Activated B cell treated with CpG ODN at 0.5 μM for 24 hours (primary cell): ENCODE measurements around the gene PNPLA2. TPM values are rescaled to one million over a fixed set of nuclear protein-coding genes. Genes with fewer than 3 reads are reported as not detected.

Experiments
- ATAC-seq: fragments of 200-7000 bp; cut with Tn5 transposase; one replicate; pipeline ENCODE4 v1.10.0; 2021; ENCODE audit warnings: low read depth, mild to moderate bottlenecking, moderate library complexity
- CTCF ChIA-PET: fragments of 350-600 bp; sonication (Branson Sonifier 250); formaldehyde crosslinking; loops from one replicate; lab custom pipeline; 2021; ENCODE audit warnings: antibody characterized with exemption; lab: Charles Lee
- POLR2A ChIA-PET: fragments of 350-600 bp; sonication (Branson Sonifier 250); formaldehyde crosslinking; loops from one replicate; lab custom pipeline; 2021; ENCODE audit warnings: antibody characterized with exemption; lab: Charles Lee
- DNase-seq: peaks from one replicate; pipeline ENCODE4 v3.0.0; 2022
- H3K27ac Mint-ChIP-seq: one replicate; pipeline ENCODE4 v1.8.0; 2020; ENCODE audit warnings: mixed read lengths
- H3K27me3 Mint-ChIP-seq: one replicate; pipeline ENCODE4 v1.8.0; 2021; ENCODE audit warnings: mixed read lengths
- H3K36me3 Mint-ChIP-seq: one replicate; pipeline ENCODE4 v1.8.0; 2021; ENCODE audit warnings: low read depth, mixed read lengths
- H3K4me1 Mint-ChIP-seq: one replicate; pipeline ENCODE4 v1.8.0; 2021; ENCODE audit warnings: mixed read lengths
- H3K4me3 Mint-ChIP-seq: one replicate; pipeline ENCODE4 v1.8.0; 2020; ENCODE audit warnings: mild to moderate bottlenecking, mixed read lengths
- H3K9me3 Mint-ChIP-seq: one replicate; pipeline ENCODE4 v1.8.0; 2020; ENCODE audit warnings: mixed read lengths
- intact Hi-C: fragments of 100-400 bp; cut with micrococcal nuclease; formaldehyde crosslinking; loops from one replicate; pipeline ENCODE4 v1.15.1; 2024
- total RNA-seq: library from RNA; stranded (reverse); gene quantifications from 2 replicates; pipeline ENCODE4 v1.2.3, GENCODE V29; 2022
- TF ChIP-seq, protein P1 (sequence below): fragments of 200-600 bp; IDR thresholded peaks from one replicate; pipeline ENCODE4 v1.8.0; 2022; ENCODE audit warnings: antibody characterized with exemption, mild to moderate bottlenecking

Gene PNPLA2
- total RNA-seq, 1 donor from 2014 or later: 53.2 TPM

DNA sequence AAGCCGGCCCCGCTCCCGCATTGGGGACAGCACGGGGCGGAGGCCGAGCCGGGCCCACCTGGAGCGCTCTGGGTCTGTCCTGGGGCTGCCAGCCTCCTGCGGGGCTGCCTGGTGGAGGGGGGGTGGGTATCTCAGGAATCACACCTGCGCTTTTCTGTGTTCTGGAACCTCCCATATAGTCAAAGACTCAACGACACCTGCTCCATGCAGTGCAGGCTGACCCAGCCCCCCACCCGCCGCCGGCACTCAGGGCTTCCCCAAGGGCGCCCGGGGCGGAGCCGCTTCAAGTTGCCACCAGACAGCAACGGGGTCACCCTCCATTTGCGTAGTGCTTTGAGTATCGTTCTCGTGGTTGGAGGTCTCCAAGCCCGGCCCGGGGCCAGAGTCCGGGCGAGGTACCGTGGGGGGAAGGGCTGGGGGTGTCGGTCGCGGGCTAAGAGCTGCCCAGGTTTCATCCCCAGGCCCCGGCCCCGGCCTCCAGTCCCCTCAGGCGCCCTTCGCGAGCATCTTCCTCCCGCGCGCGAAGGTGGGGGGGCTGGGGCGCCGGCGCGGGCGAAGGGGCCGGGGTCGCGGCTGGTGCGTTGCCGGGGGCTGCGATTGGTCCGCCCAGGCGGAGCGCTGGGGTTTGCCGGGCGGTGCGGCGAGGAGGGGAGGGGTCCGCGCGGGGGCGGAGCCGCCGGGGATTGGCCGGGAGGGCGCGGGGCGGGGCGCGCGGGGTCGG is 30.6 kb downstream of the PNPLA2 start:
- POLR2A ChIA-PET: interaction anchor here (0.8 to 1.0 kb wide), 2 partner anchors 16 to 30 kb away, joined by 3 to 4 read pairs; partner anchors contain the start of gene CD151
- TF ChIP-seq, protein P1, sequence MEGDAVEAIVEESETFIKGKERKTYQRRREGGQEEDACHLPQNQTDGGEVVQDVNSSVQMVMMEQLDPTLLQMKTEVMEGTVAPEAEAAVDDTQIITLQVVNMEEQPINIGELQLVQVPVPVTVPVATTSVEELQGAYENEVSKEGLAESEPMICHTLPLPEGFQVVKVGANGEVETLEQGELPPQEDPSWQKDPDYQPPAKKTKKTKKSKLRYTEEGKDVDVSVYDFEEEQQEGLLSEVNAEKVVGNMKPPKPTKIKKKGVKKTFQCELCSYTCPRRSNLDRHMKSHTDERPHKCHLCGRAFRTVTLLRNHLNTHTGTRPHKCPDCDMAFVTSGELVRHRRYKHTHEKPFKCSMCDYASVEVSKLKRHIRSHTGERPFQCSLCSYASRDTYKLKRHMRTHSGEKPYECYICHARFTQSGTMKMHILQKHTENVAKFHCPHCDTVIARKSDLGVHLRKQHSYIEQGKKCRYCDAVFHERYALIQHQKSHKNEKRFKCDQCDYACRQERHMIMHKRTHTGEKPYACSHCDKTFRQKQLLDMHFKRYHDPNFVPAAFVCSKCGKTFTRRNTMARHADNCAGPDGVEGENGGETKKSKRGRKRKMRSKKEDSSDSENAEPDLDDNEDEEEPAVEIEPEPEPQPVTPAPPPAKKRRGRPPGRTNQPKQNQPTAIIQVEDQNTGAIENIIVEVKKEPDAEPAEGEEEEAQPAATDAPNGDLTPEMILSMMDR: no peak
- intact Hi-C loops: loop anchor here (1.0 to 10.0 kb wide), 4 partner anchors 76 to 726 kb away; partner anchors contain the start of genes AP2A2, BRSK2 and DUSP8
- Mint-ChIP-seq H3K27ac (no peak overlapping the region), H3K4me3 (peak overlapping the region; percentile 80), H3K36me3 (no peaks in the 10 kb centered on the region), H3K9me3 (no peaks in the 10 kb centered on the region), H3K27me3 (peaks cover 7% of the 10 kb centered on the region), H3K4me1 (peaks cover 15% of the 10 kb centered on the region)
- DNase-seq (peak; percentile 51), ATAC-seq (peak; percentile 52)
- CTCF ChIA-PET: interaction anchor here (0.6 to 2.2 kb wide), 4 partner anchors 202 to 726 kb away, joined by 4 to 11 read pairs (median 4); no protein-coding TSS in a partner anchor

GRCh38 chr11:849951-850774 is 31.4 kb downstream of the PNPLA2 start:
- peaks cover 7% of the 10 kb centered on the region for H3K4me1 Mint-ChIP-seq
- H3K27me3 Mint-ChIP-seq: peaks cover 4% of the 10 kb centered on the region
- intact Hi-C loops: loop anchor here (1.0 to 10.0 kb wide), 4 partner anchors 75 to 725 kb away; partner anchors contain the start of genes AP2A2, BRSK2 and DUSP8
- no peaks in the 10 kb centered on the region for H3K36me3 Mint-ChIP-seq
- no peak for DNase-seq
- no peak for ATAC-seq
- peak overlapping the region; percentile 62 for H3K4me3 Mint-ChIP-seq
- no peak overlapping the region for H3K27ac Mint-ChIP-seq
- TF ChIP-seq, protein P1: no peak
- POLR2A ChIA-PET: no interaction called here
- H3K9me3 Mint-ChIP-seq: no peaks in the 10 kb centered on the region
- CTCF ChIA-PET: interaction anchor here (0.6 kb wide), 1 partner anchor 725 kb away, joined by 4 read pairs; no protein-coding TSS in a partner anchor

DNA sequence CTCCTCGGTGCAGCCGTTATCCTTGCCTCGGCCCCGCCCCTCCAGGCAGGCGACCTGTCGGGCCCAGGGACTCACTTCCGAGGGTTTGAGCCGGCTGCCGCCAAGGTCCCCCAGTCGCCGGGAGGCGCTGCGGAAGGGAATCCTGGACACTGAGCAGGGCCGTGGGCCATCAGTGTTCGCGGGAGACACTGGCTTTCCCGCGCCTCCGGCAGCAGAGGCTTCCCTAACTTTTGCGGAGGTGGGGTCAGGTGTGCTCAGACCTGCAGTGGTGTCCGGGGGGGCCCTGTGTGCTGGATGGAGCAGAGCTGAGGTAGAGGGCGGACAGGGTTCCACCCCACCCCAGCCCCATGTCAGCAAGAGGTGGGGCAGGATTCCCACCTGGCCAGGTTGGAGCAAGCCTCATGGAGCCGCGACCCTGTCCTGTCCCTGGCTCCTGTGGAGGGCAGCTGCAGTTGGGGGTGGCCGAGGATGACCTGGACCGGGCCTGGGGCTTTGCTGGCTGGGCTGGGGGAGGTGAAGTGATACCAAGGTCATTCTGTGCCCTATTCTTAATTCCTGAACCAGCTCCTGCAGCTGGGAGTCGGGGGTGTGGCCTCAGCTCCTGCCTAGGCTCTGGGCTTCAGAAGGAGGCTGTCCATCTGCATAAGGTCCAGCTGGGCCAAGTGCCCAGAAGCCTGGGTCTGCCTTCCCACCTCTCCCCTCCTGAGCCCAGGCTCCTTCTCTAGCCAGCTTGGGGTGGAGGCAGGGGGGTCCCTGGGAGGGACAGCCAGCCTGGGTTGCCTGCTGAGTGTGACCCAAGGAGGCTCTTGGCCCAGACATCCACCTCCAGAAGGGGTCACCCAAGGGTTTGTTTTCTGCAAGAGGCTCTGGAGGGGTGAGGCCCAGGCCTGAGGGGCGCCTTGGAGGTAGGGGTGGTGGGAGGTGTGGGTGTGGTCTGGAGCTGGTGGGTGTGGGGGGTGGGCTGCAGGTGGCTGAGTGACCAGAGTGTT is 32.4 kb downstream of the PNPLA2 start:
- CTCF ChIA-PET: no interaction called here
- peak overlapping the region; percentile 44 for H3K4me3 Mint-ChIP-seq
- peaks cover 4% of the 10 kb centered on the region for H3K27me3 Mint-ChIP-seq
- H3K4me1 Mint-ChIP-seq: peaks cover 7% of the 10 kb centered on the region
- no peaks in the 10 kb centered on the region for H3K36me3 Mint-ChIP-seq
- no peak overlapping the region for H3K27ac Mint-ChIP-seq
- POLR2A ChIA-PET: no interaction called here
- intact Hi-C loops: no loop called here
- DNase-seq (no peak), ATAC-seq (no peak)
- no peaks in the 10 kb centered on the region for H3K9me3 Mint-ChIP-seq
- TF ChIP-seq, protein P1: no peak

- POLR2A ChIA-PET: no interaction called here
- H3K4me1 Mint-ChIP-seq: peaks cover 7% of the 10 kb centered on the region
- no peak for DNase-seq
- no peak for ATAC-seq
- CTCF ChIA-PET: no interaction called here
- H3K9me3 Mint-ChIP-seq: no peaks in the 10 kb centered on the region
- TF ChIP-seq, protein P1: no peak
- no peaks in the 10 kb centered on the region for H3K36me3 Mint-ChIP-seq
- intact Hi-C loops: no loop called here
- no peak overlapping the region for H3K4me3 Mint-ChIP-seq
- H3K27me3 Mint-ChIP-seq: peaks cover 2% of the 10 kb centered on the region
- no peak overlapping the region for H3K27ac Mint-ChIP-seq
These were observed 34.0 kb downstream of the PNPLA2 start for GRCh38 chr11:852762-853161.
